Endometrial microvascular endothelial cells (primary cell): ENCODE data around the gene KCNQ1. TPM values are rescaled to one million over a fixed set of nuclear protein-coding genes. Genes with fewer than 3 reads are reported as not detected.

ENCODE experiments used
- in situ Hi-C: cut with HindIII; loops from 2 replicates; pipeline ENCODE4 v1.10.0; 2017; ENCODE audit warnings: low sequenced_read_pairs, low pct_unique_long_range_greater_than_20kb; ENCODE audit errors: inconsistent ontology term
- total RNA-seq: library from RNA; depleted of rRNA; stranded (reverse); fragments of >200 nt; gene quantifications from one replicate; pipeline ENCODE4 v1.2.3, GENCODE V29; 2015; ENCODE audit errors: inconsistent ontology term

The KCNQ1 gene
- total RNA-seq, 1 donor from 2014 or later: not detected

GRCh38 chr11:2701230-2701629 is 256.4 kb downstream of the KCNQ1 start:
- in situ Hi-C loops: no loop called here

GRCh38 chr11:2701898-2702434 is 257.2 kb downstream of the KCNQ1 start:
- in situ Hi-C loops: no loop called here

GRCh38 chr11:2702771-2703362 is 258.1 kb downstream of the KCNQ1 start:
- in situ Hi-C loops: no loop called here

GRCh38 chr11:2703363-2704141 is 258.7 kb downstream of the KCNQ1 start:
- in situ Hi-C loops: no loop called here

GRCh38 chr11:2704356-2704755 is 259.5 kb downstream of the KCNQ1 start:
- in situ Hi-C loops: no loop called here

- in situ Hi-C loops: no loop called here
Measured at GRCh38 chr11:2704896-2705606, 260.2 kb downstream of the KCNQ1 start.

GRCh38 chr11:2706321-2706720 is 261.5 kb downstream of the KCNQ1 start:
- in situ Hi-C loops: no loop called here

GRCh38 chr11:2707736-2708135 is 262.9 kb downstream of the KCNQ1 start:
- in situ Hi-C loops: no loop called here

- in situ Hi-C loops: no loop called here
Measured at GRCh38 chr11:2708151-2708581, 263.4 kb downstream of the KCNQ1 start.

- in situ Hi-C loops: no loop called here
Measured at GRCh38 chr11:2708757-2709281, 264.0 kb downstream of the KCNQ1 start.

GRCh38 chr11:2709429-2709828 is 264.6 kb downstream of the KCNQ1 start:
- in situ Hi-C loops: no loop called here

- in situ Hi-C loops: no loop called here
Measured at GRCh38 chr11:2711161-2711560, 266.4 kb downstream of the KCNQ1 start.

- in situ Hi-C loops: no loop called here
Measured at GRCh38 chr11:2713094-2713493, 268.3 kb downstream of the KCNQ1 start.

- in situ Hi-C loops: no loop called here
Measured at GRCh38 chr11:2713661-2714462, 269.1 kb downstream of the KCNQ1 start.

- in situ Hi-C loops: no loop called here
Measured at GRCh38 chr11:2714463-2714800, 269.6 kb downstream of the KCNQ1 start.

GRCh38 chr11:2714871-2715270 is 270.1 kb downstream of the KCNQ1 start:
- in situ Hi-C loops: no loop called here

GRCh38 chr11:2715716-2716350 is 271.0 kb downstream of the KCNQ1 start:
- in situ Hi-C loops: no loop called here

- in situ Hi-C loops: no loop called here
Measured at GRCh38 chr11:2716376-2717095, 271.7 kb downstream of the KCNQ1 start.
